HEK293 (cell line): ENCODE measurements around the gene CHEK2.
"Not testable (repeated sequence)": the region's sequence is repeated elsewhere in the genome, so short reads cannot be mapped to it uniquely, and the experiment has no call there.

Source experiments
- CTCF ChIA-PET: fragments of 350-600 bp; formaldehyde crosslinking; extraction: SDS; loops from one replicate; lab custom pipeline; 2021; ENCODE audit warnings: antibody characterized with exemption; lab: Yijun Ruan, JAX
- POLR2A ChIA-PET: fragments of 300-600 bp; formaldehyde crosslinking; extraction: SDS; loops from one replicate; lab custom pipeline; 2020; ENCODE audit warnings: antibody characterized with exemption, inconsistent platforms; lab: Yijun Ruan, JAX
- H3K27ac ChIP-seq: fragments of 200-500 bp; sonication (Bioruptor generic); 2 replicates; pipeline ENCODE4 v1.5.1; 2014; ENCODE audit warnings: low read depth, low read length, control low read depth, inconsistent platforms; ENCODE audit errors: extremely low read depth
- H3K36me3 ChIP-seq, 2 experiments: fragments of 200-500 bp in 1 of 2; sonication (Bioruptor generic) in 1 of 2; 1 replicate in 1 of 2; 2 replicates in 1 of 2; pipeline ENCODE4 v1.5.1; 2014 to 2017; ENCODE audit warnings: inconsistent platforms in 2 of 2, low read length in 2 of 2; ENCODE audit not compliant: control insufficient read depth in 2 of 2, insufficient read depth in 1 of 2
- H3K4me1 ChIP-seq: fragments of 200-500 bp; sonication (Bioruptor generic); 2 replicates; pipeline ENCODE4 v1.5.1; 2014; ENCODE audit warnings: mild to moderate bottlenecking, low read length, inconsistent platforms; ENCODE audit not compliant: control insufficient read depth, insufficient read depth
- H3K4me3 ChIP-seq: 2 replicates; pipeline ENCODE4 v1.5.1; 2011; ENCODE audit warnings: low read depth, mild to moderate bottlenecking, control low read depth, low read length, moderate library complexity
- H3K9me3 ChIP-seq: fragments of 200-500 bp; sonication (Bioruptor generic); 2 replicates; pipeline ENCODE4 v1.5.1; 2014; ENCODE audit warnings: low read depth, low read length, inconsistent platforms; ENCODE audit not compliant: control insufficient read depth, insufficient read depth
- KLF10 ChIP-seq: fragments of 450-650 bp; IDR thresholded peaks from 2 replicates; pipeline ENCODE4 v1.5.1; 2018; ENCODE audit warnings: missing biosample characterization, mild to moderate bottlenecking, missing genetic modification characterization
- KLF8 ChIP-seq: fragments of 450-650 bp; formaldehyde crosslinking; IDR thresholded peaks from 2 replicates; pipeline ENCODE4 v1.5.1; 2016; ENCODE audit warnings: missing biosample characterization, missing genetic modification characterization
- KLF9 ChIP-seq: fragments of 450-650 bp; formaldehyde crosslinking; IDR thresholded peaks from 2 replicates; pipeline ENCODE4 v1.5.1; 2016; ENCODE audit warnings: missing biosample characterization, missing genetic modification characterization, low read depth
- SETDB1 ChIP-seq: IDR thresholded peaks from one replicate; pipeline ENCODE4 v1.6.1; 2017; ENCODE audit warnings: mild to moderate bottlenecking, low read length, moderate library complexity, mixed read lengths; ENCODE audit not compliant: insufficient read length
- WT1 ChIP-seq: fragments of 450-650 bp; formaldehyde crosslinking; IDR thresholded peaks from 2 replicates; pipeline ENCODE4 v1.5.1; 2016; ENCODE audit warnings: missing biosample characterization, missing genetic modification characterization
- YY1 ChIP-seq: fragments of 450-650 bp; formaldehyde crosslinking; IDR thresholded peaks from 2 replicates; pipeline ENCODE4 v1.5.1; 2018; ENCODE audit warnings: missing biosample characterization, missing genetic modification characterization
- ZBTB44 ChIP-seq: fragments of 450-650 bp; IDR thresholded peaks from 2 replicates; pipeline ENCODE4 v1.5.1; 2018; ENCODE audit warnings: missing biosample characterization, mild to moderate bottlenecking, missing genetic modification characterization
- ZBTB48 ChIP-seq: fragments of 450-650 bp; formaldehyde crosslinking; IDR thresholded peaks from 2 replicates; pipeline ENCODE4 v1.5.1; 2016; ENCODE audit warnings: missing biosample characterization, missing genetic modification characterization
- ZBTB49 ChIP-seq: fragments of 450-650 bp; formaldehyde crosslinking; IDR thresholded peaks from 2 replicates; pipeline ENCODE4 v1.5.1; 2016; ENCODE audit warnings: missing biosample characterization, missing genetic modification characterization, low read depth
- ZBTB7A ChIP-seq: fragments of 450-650 bp; formaldehyde crosslinking; IDR thresholded peaks from 2 replicates; pipeline ENCODE4 v1.5.1; 2016; ENCODE audit warnings: low read depth, missing biosample characterization, missing genetic modification characterization
- ZBTB8A ChIP-seq: fragments of 450-650 bp; formaldehyde crosslinking; IDR thresholded peaks from 2 replicates; pipeline ENCODE4 v1.5.1; 2016; ENCODE audit warnings: missing biosample characterization, missing genetic modification characterization
- ZEB2 ChIP-seq: fragments of 450-650 bp; formaldehyde crosslinking; IDR thresholded peaks from 2 replicates; pipeline ENCODE4 v1.5.1; 2016; ENCODE audit warnings: missing biosample characterization, missing genetic modification characterization
- ZFP41 ChIP-seq: fragments of 450-650 bp; formaldehyde crosslinking; IDR thresholded peaks from 2 replicates; pipeline ENCODE4 v1.5.1; 2016; ENCODE audit warnings: missing biosample characterization, missing genetic modification characterization, borderline replicate concordance
- ZFP69B ChIP-seq: fragments of 450-650 bp; formaldehyde crosslinking; IDR thresholded peaks from 2 replicates; pipeline ENCODE4 v1.5.1; 2016; ENCODE audit warnings: missing biosample characterization, missing genetic modification characterization
- ZNF121 ChIP-seq: fragments of 450-650 bp; formaldehyde crosslinking; IDR thresholded peaks from 2 replicates; pipeline ENCODE4 v1.5.1; 2016; ENCODE audit warnings: missing biosample characterization, missing genetic modification characterization
- ZNF18 ChIP-seq: fragments of 450-650 bp; formaldehyde crosslinking; IDR thresholded peaks from 2 replicates; pipeline ENCODE4 v1.5.1; 2016; ENCODE audit warnings: missing biosample characterization, missing genetic modification characterization
- ZNF184 ChIP-seq: fragments of 450-650 bp; IDR thresholded peaks from 2 replicates; pipeline ENCODE4 v1.5.1; 2018; ENCODE audit warnings: missing biosample characterization, mild to moderate bottlenecking, missing genetic modification characterization
- ZNF211 ChIP-seq: fragments of 450-650 bp; formaldehyde crosslinking; IDR thresholded peaks from 2 replicates; pipeline ENCODE4 v1.5.1; 2016; ENCODE audit warnings: low read depth, missing biosample characterization, missing genetic modification characterization
- ZNF24 ChIP-seq: fragments of 450-650 bp; formaldehyde crosslinking; IDR thresholded peaks from 2 replicates; pipeline ENCODE4 v1.5.1; 2016; ENCODE audit warnings: missing biosample characterization, missing genetic modification characterization
- ZNF391 ChIP-seq: fragments of 450-650 bp; formaldehyde crosslinking; IDR thresholded peaks from 2 replicates; pipeline ENCODE4 v1.5.1; 2016; ENCODE audit warnings: low read depth, missing biosample characterization, missing genetic modification characterization, borderline replicate concordance

Gene CHEK2

GRCh38 chr22:28741200-28741784 lies 328 bp downstream of the CHEK2 start (continued):
- 0 out of 2 replicates have a peak, but pooled peaks have one; percentile 32 for TF ChIP-seq ZNF18 (tag by site-specific recombination)
- TF ChIP-seq ZNF391 = peak; percentile 51; the same call in 1 of the 2 replicates
- peak; percentile 44; the same call in 1 of the 2 replicates for TF ChIP-seq ZNF24
- TF ChIP-seq KLF10 (tag by site-specific recombination) = no peak
- TF ChIP-seq ZEB2 = peak; percentile 88; the same call in 1 of the 2 replicates
- 0 out of 2 replicates have a peak, but pooled peaks have one; percentile 27 for TF ChIP-seq KLF8 (tag by site-specific recombination)
- 0 out of 2 replicates have a peak, but pooled peaks have one; percentile 12 for TF ChIP-seq WT1 (tag by site-specific recombination)
- TF ChIP-seq ZBTB48 (tag by site-specific recombination) = peak; percentile 94

GRCh38 chr22:28738876-28739275 lies 2.7 kb downstream of the CHEK2 start:
- H3K27ac ChIP-seq, H3K9me3 ChIP-seq, H3K4me3 ChIP-seq, POLR2A ChIA-PET, H3K4me1 ChIP-seq: not testable (repeated sequence)
- H3K36me3 ChIP-seq = peaks cover 9 to 23% of the 10 kb centered on the region in 2 experiments; a peak in 2 of 3 replicates
- CTCF ChIA-PET = interaction anchor here (0.5 to 0.7 kb wide), 2 partner anchors 51 to 226 kb away, joined by 3 read pairs; no protein-coding TSS in a partner anchor

- H3K9me3 ChIP-seq = no peaks in the 10 kb centered on the region
- POLR2A ChIA-PET = no interaction called here
- peaks cover 15 to 28% of the 10 kb centered on the region in 2 experiments; a peak in 2 of 3 replicates for H3K36me3 ChIP-seq
- H3K4me3 ChIP-seq = no peak overlapping the region
- no peak overlapping the region for H3K27ac ChIP-seq
- CTCF ChIA-PET = interaction anchor here (0.6 kb wide), 1 partner anchor 62 kb away, joined by 4 read pairs; no protein-coding TSS in a partner anchor
- H3K4me1 ChIP-seq = no peaks in the 10 kb centered on the region
- TF ChIP-seq ZBTB44 (tag by site-specific recombination) = no peak
- TF ChIP-seq ZBTB49 (tag by site-specific recombination) = no peak
- no peak for TF ChIP-seq ZNF184 (tag by site-specific recombination)
- no peak for TF ChIP-seq KLF9 (tag by site-specific recombination)
- no peak for TF ChIP-seq ZBTB8A (tag by site-specific recombination)
- TF ChIP-seq YY1 (tag by site-specific recombination) = no peak
- TF ChIP-seq ZNF211 (tag by site-specific recombination) = no peak
- TF ChIP-seq ZNF121 (tag by site-specific recombination) = no peak
- no peak for TF ChIP-seq SETDB1
- TF ChIP-seq ZBTB7A (tag by site-specific recombination) = no peak
- no peak for TF ChIP-seq ZFP69B (tag by site-specific recombination)
- TF ChIP-seq ZFP41 (tag by site-specific recombination) = no peak
These were observed 3.9 kb downstream of the CHEK2 start for GRCh38 chr22:28737701-28738100.
